Measurements from ENCODE around the gene GNB3. TPM values are rescaled to one million over a fixed set of nuclear protein-coding genes. Genes with fewer than 3 reads are reported as not detected.

The GNB3 gene
- total and polyA plus RNA-seq, 9 of the 15 experiments (the other 6 are each of a cell fraction or from before 2014, with no cell fraction given), result 1.4 to 5.8 (median 2.0) TPM

DNA sequence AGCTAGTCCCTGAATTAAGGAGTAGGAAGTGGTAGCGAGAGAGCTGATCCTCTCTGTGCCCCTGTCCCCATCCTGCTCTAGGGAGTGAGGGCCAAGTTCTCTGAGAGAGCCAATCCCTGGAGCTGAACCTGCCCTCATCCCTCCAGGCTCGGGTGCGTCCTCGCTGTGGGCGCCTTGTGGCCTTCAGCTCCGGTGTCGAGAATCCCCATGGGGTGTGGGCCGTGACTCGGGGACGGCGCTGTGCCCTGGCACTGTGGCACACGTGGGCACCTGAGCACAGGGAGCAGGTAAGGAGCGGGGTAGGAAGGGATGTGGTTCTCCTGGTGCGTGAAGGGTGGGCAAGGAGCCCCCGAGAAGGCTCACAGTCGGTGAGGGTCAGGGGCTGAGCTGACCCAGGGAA, 1.9 kb upstream of the GNB3 start (continued):
- TF ChIP-seq, protein P1, sequence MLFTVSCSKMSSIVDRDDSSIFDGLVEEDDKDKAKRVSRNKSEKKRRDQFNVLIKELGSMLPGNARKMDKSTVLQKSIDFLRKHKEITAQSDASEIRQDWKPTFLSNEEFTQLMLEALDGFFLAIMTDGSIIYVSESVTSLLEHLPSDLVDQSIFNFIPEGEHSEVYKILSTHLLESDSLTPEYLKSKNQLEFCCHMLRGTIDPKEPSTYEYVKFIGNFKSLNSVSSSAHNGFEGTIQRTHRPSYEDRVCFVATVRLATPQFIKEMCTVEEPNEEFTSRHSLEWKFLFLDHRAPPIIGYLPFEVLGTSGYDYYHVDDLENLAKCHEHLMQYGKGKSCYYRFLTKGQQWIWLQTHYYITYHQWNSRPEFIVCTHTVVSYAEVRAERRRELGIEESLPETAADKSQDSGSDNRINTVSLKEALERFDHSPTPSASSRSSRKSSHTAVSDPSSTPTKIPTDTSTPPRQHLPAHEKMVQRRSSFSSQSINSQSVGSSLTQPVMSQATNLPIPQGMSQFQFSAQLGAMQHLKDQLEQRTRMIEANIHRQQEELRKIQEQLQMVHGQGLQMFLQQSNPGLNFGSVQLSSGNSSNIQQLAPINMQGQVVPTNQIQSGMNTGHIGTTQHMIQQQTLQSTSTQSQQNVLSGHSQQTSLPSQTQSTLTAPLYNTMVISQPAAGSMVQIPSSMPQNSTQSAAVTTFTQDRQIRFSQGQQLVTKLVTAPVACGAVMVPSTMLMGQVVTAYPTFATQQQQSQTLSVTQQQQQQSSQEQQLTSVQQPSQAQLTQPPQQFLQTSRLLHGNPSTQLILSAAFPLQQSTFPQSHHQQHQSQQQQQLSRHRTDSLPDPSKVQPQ (CRISPR knock-in tag; IDR thresholded peaks at IDR 0.05; ENCODE audit: borderline replicate concordance), result no peak
- no peak for TF ChIP-seq MYBL2 (IDR thresholded peaks at IDR 0.05; ENCODE audit: low read depth)
- TF ChIP-seq MYBL2 (CRISPR knock-in tag; IDR thresholded peaks at IDR 0.05; ENCODE audit: borderline replicate concordance), result no peak
- TF ChIP-seq MYC (IDR thresholded peaks at IDR 0.05; ENCODE audit: low read depth, low read length), result no peak
- TF ChIP-seq MYC (CRISPR knock-in tag; IDR thresholded peaks at IDR 0.05; ENCODE audit: borderline replicate concordance, low read depth), result no peak
- TF ChIP-seq MED1 (CRISPR knock-in tag; IDR thresholded peaks at IDR 0.05; ENCODE audit: borderline replicate concordance), result no peak
- TF ChIP-seq ERF (CRISPR knock-in tag; IDR thresholded peaks at IDR 0.05), result no peak

DNA sequence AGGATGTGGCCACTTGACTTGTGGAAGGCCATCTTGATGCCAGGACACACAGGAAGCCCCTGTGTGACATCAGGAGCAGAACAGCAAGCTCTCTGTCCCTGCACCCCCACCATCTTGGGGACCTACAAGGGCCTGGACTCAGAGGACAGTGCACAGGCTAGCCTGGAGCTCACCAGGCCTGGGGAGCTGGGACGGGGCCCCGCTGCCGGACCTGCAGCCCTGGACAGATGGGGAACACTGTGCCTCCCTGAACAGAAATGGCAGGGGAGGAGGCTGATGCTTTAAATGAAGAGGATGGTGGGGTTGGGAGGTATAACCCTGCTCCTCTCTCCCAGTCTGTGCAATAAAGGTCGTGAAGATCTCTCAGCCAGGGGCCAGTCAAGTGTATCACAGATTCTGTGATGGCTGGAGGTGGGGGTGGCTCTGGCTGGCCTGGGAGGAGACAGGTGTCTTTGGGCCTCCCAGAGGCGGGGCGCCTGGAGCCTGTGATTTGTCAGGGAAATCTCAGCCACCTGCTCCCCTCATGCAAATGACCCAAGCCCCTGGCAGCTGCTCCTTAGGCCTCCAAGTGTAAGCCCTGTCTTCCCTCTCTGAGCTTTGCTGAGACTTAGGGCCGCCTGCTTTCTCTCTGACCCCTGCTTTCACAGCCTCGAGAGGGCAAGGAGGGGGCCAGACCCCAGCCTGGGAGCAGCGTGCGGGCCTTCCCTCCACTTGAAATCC, 1.1 kb upstream of the GNB3 start:
- WGBS (ENCODE audit: insufficient coverage, low coverage, missing lambda C conversion rate), result 60% methylated on average over 3 of the region's 10 CpGs
- CTCF ChIA-PET (ENCODE audit: low intra/inter-chr PET ratio), result no interaction called here
- Histone ChIP-seq H3K27me3 (ENCODE audit: control insufficient read depth in 2 of 2, insufficient read depth in 2 of 2, low read length in 2 of 2) (no peaks in the 10 kb centered on the region), H3K9me3 (replicated peaks; ENCODE audit: control insufficient read depth, insufficient read depth, low read depth, low read length) (no peaks in the 10 kb centered on the region), H3K4me1 (replicated peaks in 1 of 2; ENCODE audit: control insufficient read depth in 2 of 2, insufficient read depth in 2 of 2, low read length in 2 of 2) (peaks cover 10 to 45% of the 10 kb centered on the region in 2 experiments; a peak in 4 of 5 replicates), H3K4me3 (no peak overlapping the region), H4K20me1 (replicated peaks; ENCODE audit: control insufficient read depth, insufficient read depth, low read length) (no peaks in the 10 kb centered on the region; the same call in 1 of the 2 replicates), H3K27ac (ENCODE audit: extremely low read depth, low read depth, low read length) (no peak overlapping the region), H2AFZ (ENCODE audit: low read depth, low read length) (no peak overlapping the region), H3K36me3 (ENCODE audit: control insufficient read depth, insufficient read depth, low read length) (peaks cover 54% of the 10 kb centered on the region; the same call in 2 of the 3 replicates), H3K9ac (ENCODE audit: insufficient read depth in 1 of 2, low read depth in 2 of 2, low read length in 2 of 2) (peak overlapping the region in 1 of 2 experiments; percentile 64; a peak in 2 of 4 replicates), H3K9me1 (ENCODE audit: control insufficient read depth, insufficient read depth, low read length) (no peaks in the 10 kb centered on the region), H3K4me2 (ENCODE audit: insufficient read depth, low read length) (no peak overlapping the region), H3K79me2 (ENCODE audit: control insufficient read depth, insufficient read depth, low read length) (no peaks in the 10 kb centered on the region)
- intact Hi-C loops (cut with micrococcal nuclease) (no loop called here), in situ Hi-C loops (cut with MboI) (no loop called here)
- ATAC-seq, result no peak
- no peak for FAIRE-seq
- POLR2A ChIA-PET, result interaction anchor here (0.7 to 4.7 kb wide), 5 partner anchors 9 to 226 kb away, joined by 3 to 39 read pairs (median 8); partner anchors contain the start of genes CDCA3, TPI1 and USP5
- TF ChIP-seq GTF2E2 (tag; IDR thresholded peaks at IDR 0.05) (no peak), NONO (IDR thresholded peaks at IDR 0.05; ENCODE audit: low read depth in 2 of 2, low read length in 1 of 2) (no peak), NCOA2 (IDR thresholded peaks at IDR 0.05; ENCODE audit: partially characterized antibody in 2 of 2) (no peak), ZBTB7A (IDR thresholded peaks at IDR 0.05; ENCODE audit: borderline replicate concordance, control insufficient read depth, low read depth, low read length) (0 out of 2 replicates have a peak, but pooled peaks have one; percentile 7)
- no TSS peak for BruUV-seq (replicated peaks)
- DNase-seq (ENCODE audit: extremely low read depth in 1 of 4, low spot score in 3 of 4), result no peak

Data from K562 (cell line).